ENCODE measurements around the gene TRIM73. TPM values are rescaled to one million over a fixed set of nuclear protein-coding genes. Genes with fewer than 3 reads are reported as not detected.
"Not testable (repeated sequence)": the region's sequence is repeated elsewhere in the genome, so short reads cannot be mapped to it uniquely, and the experiment has no call there.

TRIM73 gene
- total RNA-seq, 4 donors from 2014 or later, result 1.5 to 5.8 (median 3.6) TPM

- H3K4me3 ChIP-seq (replicated peaks in 1 of 3); H3K9me3 ChIP-seq; H3K4me1 ChIP-seq; H3K27ac ChIP-seq; H3K36me3 ChIP-seq; DNase-seq; intact Hi-C loops (cut with DNase I); H3K27me3 ChIP-seq: not testable (repeated sequence)
- whole genome bisulfite sequencing, 2 donors, result no CpG with 5 or more reads among the region's 28 CpGs
These were observed 8.3 kb downstream of the TRIM73 start for GRCh38 chr7:75403455-75404443.

DNA sequence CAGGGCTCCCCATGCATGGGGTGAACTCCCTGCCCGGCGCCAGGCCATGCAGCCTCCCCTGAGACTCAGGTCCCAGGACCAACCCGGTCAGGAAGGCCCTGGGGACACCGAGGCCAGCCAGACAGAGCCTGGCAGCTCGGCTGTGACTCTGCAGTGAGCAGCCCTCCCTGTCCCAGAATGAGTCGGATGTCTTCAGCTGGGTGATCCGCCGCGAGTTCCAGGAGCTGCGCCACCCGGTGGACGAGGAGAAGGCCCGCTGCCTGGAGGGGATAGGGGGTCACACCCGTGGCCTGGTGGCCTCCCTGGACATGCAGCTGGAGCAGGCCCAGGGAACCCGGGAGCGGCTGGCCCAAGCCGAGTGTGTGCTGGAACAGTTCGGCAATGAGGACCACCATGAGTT is 9.2 kb downstream of the TRIM73 start:
- no CpG with 5 or more reads among the region's 18 CpGs for WGBS, 2 donors
- H3K4me1 ChIP-seq; H3K9me3 ChIP-seq; intact Hi-C loops (cut with DNase I); H3K27ac ChIP-seq; H3K27me3 ChIP-seq; H3K4me3 ChIP-seq (replicated peaks in 1 of 3); DNase-seq; H3K36me3 ChIP-seq: not testable (repeated sequence)

- 0% methylated on average over 2 of the region's 74 CpGs; no CpG with 5 or more reads in 1 of the 2 donors for WGBS, 2 donors
These were observed 14.7 kb downstream of the TRIM73 start for GRCh38 chr7:75409880-75410822.

GRCh38 chr7:75410823-75411173 is 15.4 kb downstream of the TRIM73 start:
- H3K36me3 ChIP-seq; H3K4me3 ChIP-seq (replicated peaks in 1 of 3); H3K9me3 ChIP-seq; intact Hi-C loops (cut with DNase I); H3K27ac ChIP-seq; H3K27me3 ChIP-seq; DNase-seq; H3K4me1 ChIP-seq: not testable (repeated sequence)
- no CpG with 5 or more reads among the region's 13 CpGs for WGBS, 2 donors

More at GRCh38 chr7:75409880-75410822, 14.7 kb downstream of the TRIM73 start:
- DNase-seq; intact Hi-C loops (cut with DNase I); H3K4me3 ChIP-seq (replicated peaks in 1 of 3); H3K36me3 ChIP-seq; H3K27ac ChIP-seq; H3K4me1 ChIP-seq; H3K27me3 ChIP-seq; H3K9me3 ChIP-seq: not testable (repeated sequence)

- 74 to 90% methylated on average over 4 to 5 of the region's 6 CpGs for WGBS, 2 donors
- not testable (repeated sequence) for DNase-seq
These were observed 18.8 kb downstream of the TRIM73 start for GRCh38 chr7:75414204-75414603.

GRCh38 chr7:75414708-75415427 is 19.4 kb downstream of the TRIM73 start:
- DNase-seq; intact Hi-C loops (cut with DNase I); H3K9me3 ChIP-seq; H3K4me1 ChIP-seq; H3K27ac ChIP-seq; H3K36me3 ChIP-seq; H3K4me3 ChIP-seq (replicated peaks in 1 of 3); H3K27me3 ChIP-seq: not testable (repeated sequence)
- 80 to 91% methylated on average over 9 of the region's 13 CpGs for WGBS, 2 donors

More at GRCh38 chr7:75414204-75414603, 18.8 kb downstream of the TRIM73 start:
- H3K27ac ChIP-seq; H3K36me3 ChIP-seq; intact Hi-C loops (cut with DNase I); H3K9me3 ChIP-seq; H3K27me3 ChIP-seq; H3K4me3 ChIP-seq (replicated peaks in 1 of 3); H3K4me1 ChIP-seq: not testable (repeated sequence)

GRCh38 chr7:75415428-75415817 is 20.0 kb downstream of the TRIM73 start:
- H3K4me3 ChIP-seq (replicated peaks in 1 of 3); H3K9me3 ChIP-seq; H3K27me3 ChIP-seq; H3K4me1 ChIP-seq; H3K27ac ChIP-seq; H3K36me3 ChIP-seq; DNase-seq; intact Hi-C loops (cut with DNase I): not testable (repeated sequence)
- 86 to 97% methylated on average over 1 to 8 of the region's 11 CpGs for WGBS, 2 donors

DNA sequence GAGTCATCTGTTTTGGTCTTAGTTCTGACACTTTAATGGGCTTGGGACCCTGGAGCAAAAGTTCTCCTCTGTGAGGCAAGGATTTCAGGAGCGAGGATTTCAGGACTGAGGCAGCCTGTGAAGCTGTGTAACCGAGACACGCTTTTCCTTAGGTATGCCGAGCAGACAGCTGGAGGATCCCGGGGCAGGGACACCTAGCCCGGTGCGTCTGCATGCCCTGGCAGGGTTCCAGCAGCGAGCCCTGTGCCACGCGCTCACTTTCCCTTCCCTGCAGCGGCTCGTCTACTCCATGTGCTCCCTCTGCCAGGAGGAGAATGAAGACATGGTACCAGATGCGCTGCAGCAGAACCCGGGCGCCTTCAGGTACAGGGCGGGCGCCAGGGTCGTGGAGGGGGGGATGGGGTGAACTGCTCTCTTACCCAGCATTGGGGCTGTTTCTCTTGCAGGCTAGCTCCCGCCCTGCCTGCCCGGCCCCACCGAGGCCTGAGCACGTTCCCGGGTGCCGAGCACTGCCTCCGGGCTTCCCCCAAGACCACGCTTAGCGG is 20.5 kb downstream of the TRIM73 start:
- H3K4me3 ChIP-seq (replicated peaks in 1 of 3); intact Hi-C loops (cut with DNase I); H3K36me3 ChIP-seq; H3K27me3 ChIP-seq; H3K4me1 ChIP-seq; H3K9me3 ChIP-seq; H3K27ac ChIP-seq; DNase-seq: not testable (repeated sequence)
- WGBS, 2 donors, result 80 to 98% methylated on average over 2 to 7 of the region's 27 CpGs

DNA sequence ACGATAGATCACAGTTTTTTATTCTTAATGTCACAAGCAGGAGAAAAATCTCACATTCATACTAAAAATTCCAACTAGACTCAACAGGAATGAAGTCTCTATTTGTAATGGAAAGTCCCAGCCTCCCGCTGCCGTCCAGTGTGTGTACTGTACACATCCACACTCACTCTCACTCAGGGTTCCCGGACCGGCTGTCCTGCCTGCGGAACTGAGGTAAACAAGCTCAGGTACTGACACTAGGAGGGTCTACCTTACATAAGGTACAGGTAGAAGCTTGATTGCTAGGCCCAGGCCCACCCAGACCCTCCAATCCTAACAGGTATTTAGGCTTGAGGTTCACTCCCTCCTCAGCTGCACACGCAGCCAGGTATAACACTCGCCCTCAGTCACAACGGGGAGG is 21.4 kb downstream of the TRIM73 start:
- H3K27ac ChIP-seq; H3K9me3 ChIP-seq; intact Hi-C loops (cut with DNase I); H3K4me3 ChIP-seq (replicated peaks in 1 of 3); H3K27me3 ChIP-seq; H3K4me1 ChIP-seq; DNase-seq: not testable (repeated sequence)
- peaks cover 0 to 11% of the 10 kb centered on the region in 2 donors for H3K36me3 ChIP-seq
- 92 to 93% methylated on average over 4 to 6 of the region's 9 CpGs for WGBS, 2 donors

DNA sequence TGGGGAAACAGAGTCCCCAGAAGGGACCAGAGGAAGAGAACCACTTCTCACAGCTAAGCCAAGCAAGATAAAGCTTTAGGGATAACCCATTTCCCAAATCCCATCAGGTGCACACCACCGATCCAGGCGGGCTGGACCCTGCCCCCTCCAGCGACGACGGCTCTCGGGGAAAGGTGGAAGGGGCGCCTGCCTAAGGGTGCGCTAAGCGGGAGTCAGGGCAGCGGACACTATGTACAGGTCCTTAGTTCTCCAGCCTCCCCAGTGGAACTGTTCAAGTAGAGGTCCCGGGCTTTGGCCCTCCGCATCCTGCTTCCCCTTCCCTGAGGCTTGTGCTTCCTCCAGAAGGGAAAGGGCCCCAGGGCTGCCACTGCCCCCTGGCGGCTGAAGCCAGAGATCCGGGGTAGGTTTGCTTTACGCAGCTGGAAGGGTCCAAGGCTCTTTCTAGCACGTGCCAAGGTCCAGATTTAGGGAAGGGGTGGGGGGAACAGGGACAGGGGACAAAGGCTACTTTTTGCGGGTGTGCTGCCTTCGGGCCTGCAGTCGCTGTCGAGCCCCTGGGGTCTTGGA is 22.9 kb downstream of the TRIM73 start:
- DNase-seq; H3K27ac ChIP-seq; intact Hi-C loops (cut with DNase I); H3K4me1 ChIP-seq; H3K27me3 ChIP-seq; H3K9me3 ChIP-seq; H3K4me3 ChIP-seq (replicated peaks in 1 of 3): not testable (repeated sequence)
- 88 to 98% methylated on average over 9 to 12 of the region's 20 CpGs for WGBS, 2 donors
- H3K36me3 ChIP-seq, result peaks cover 0 to 12% of the 10 kb centered on the region in 2 donors

- H3K27me3 ChIP-seq; H3K4me3 ChIP-seq (replicated peaks in 1 of 3); DNase-seq; H3K9me3 ChIP-seq; intact Hi-C loops (cut with DNase I); H3K27ac ChIP-seq; H3K4me1 ChIP-seq: not testable (repeated sequence)
- WGBS, 2 donors, result 87 to 92% methylated on average over 6 to 9 of the region's 13 CpGs
- peaks cover 0 to 18% of the 10 kb centered on the region in 2 donors for H3K36me3 ChIP-seq
These were observed 23.8 kb downstream of the TRIM73 start for GRCh38 chr7:75419210-75419609.
